ENCODE results near the gene GCLC. TPM values are rescaled to one million over a fixed set of nuclear protein-coding genes. Genes with fewer than 3 reads are reported as not detected.

GCLC gene
- total RNA-seq, 1 experiment from 2014 or later, result 88.9 TPM

- Histone ChIP-seq H3K36me3 (ENCODE audit: control insufficient read depth, insufficient read depth, low read length) (no peaks in the 10 kb centered on the region; the same call in 1 of the 2 replicates), H3K27me3 (replicated peaks; ENCODE audit: control insufficient read depth, insufficient read depth, low read length) (no peaks in the 10 kb centered on the region), H3K9me3 (no peaks in the 10 kb centered on the region), H3K4me3 (ENCODE audit: low read depth, low read length) (no peak overlapping the region), H3K4me1 (no peaks in the 10 kb centered on the region)
- intact Hi-C loops (cut with micrococcal nuclease; ENCODE audit: unreplicated experiment), result no loop called here
- H3K4me1 Mint-ChIP-seq (ENCODE audit: low read depth, unreplicated experiment), result peaks cover 6% of the 10 kb centered on the region
- TF ChIP-seq CTCF (IDR thresholded peaks at IDR 0.05; ENCODE audit: insufficient read depth in 1 of 2, low read depth in 1 of 2, low read length in 1 of 2, severe bottlenecking in 1 of 2, unreplicated experiment in 1 of 2), result no peak
- CTCF ChIA-PET, result interaction anchor here (1.1 kb wide), 1 partner anchor 149 kb away, joined by 3 read pairs; no protein-coding TSS in a partner anchor
- no peaks in the 10 kb centered on the region for H3K27me3 Mint-ChIP-seq (ENCODE audit: insufficient read depth, unreplicated experiment)
- no TSS peak for BruUV-seq (replicated peaks)
- POLR2A ChIA-PET, result no interaction called here
- no peak overlapping the region for H3K4me3 Mint-ChIP-seq (ENCODE audit: unreplicated experiment)
- no peaks in the 10 kb centered on the region for H3K9me3 Mint-ChIP-seq (ENCODE audit: unreplicated experiment)
- H3K36me3 Mint-ChIP-seq (ENCODE audit: insufficient read depth, unreplicated experiment), result peaks cover 62% of the 10 kb centered on the region
- H3K27ac Mint-ChIP-seq (ENCODE audit: unreplicated experiment), result no peak overlapping the region
- DNase-seq, result no peak
Observed at GRCh38 chr6:53503060-53503459, 41.8 kb downstream of the GCLC start.

DNA sequence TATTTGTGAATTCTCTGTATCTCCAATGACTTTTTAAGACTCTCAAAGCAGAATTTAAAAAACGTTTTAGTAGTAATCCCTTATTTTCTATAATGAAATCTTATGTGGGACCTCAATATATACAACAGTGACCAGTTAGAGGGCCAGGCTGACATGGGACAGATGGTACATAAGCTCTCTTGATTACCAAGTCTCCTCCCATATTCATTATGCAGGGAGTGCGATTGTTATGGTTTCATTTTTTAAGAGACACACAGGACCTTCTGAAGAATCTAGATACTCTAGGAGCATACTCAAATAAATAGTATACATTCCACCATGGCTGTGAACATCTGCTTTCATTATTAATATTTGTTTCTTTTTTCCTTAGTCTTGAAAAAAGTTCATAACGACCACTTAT, 43.5 kb downstream of the GCLC start:
- peaks cover 65% of the 10 kb centered on the region for H3K36me3 Mint-ChIP-seq (ENCODE audit: insufficient read depth, unreplicated experiment)
- POLR2A ChIA-PET, result no interaction called here
- BruUV-seq (replicated peaks), result no TSS peak

DNA sequence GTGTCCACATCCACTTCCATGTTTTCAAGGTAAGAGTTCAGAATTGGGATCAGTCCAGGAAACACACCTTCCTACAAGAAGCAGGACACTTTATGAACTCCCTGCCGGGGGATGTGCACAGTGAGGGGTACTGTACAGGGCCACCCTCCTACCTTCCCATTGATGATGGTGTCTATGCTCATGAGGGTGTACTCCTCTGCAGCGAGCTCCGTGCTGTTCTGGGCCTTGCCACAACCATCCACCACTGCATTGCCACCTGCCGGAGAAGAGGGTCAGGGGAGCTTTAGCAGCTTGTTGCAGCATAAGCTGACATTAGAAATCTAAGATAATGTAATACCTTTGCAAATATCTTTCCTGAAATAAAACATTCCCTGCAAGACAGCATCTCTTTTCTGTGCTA, 44.8 kb downstream of the GCLC start:
- intact Hi-C loops (cut with micrococcal nuclease; ENCODE audit: unreplicated experiment), result no loop called here
- no peaks in the 10 kb centered on the region for H3K9me3 ChIP-seq
- BruUV-seq (replicated peaks), result no TSS peak
- Mint-ChIP-seq H3K27me3 (ENCODE audit: insufficient read depth, unreplicated experiment) (no peaks in the 10 kb centered on the region), H3K9me3 (ENCODE audit: unreplicated experiment) (no peaks in the 10 kb centered on the region), H3K4me1 (ENCODE audit: low read depth, unreplicated experiment) (peaks cover 6% of the 10 kb centered on the region), H3K4me3 (ENCODE audit: unreplicated experiment) (no peak overlapping the region), H3K36me3 (ENCODE audit: insufficient read depth, unreplicated experiment) (peaks cover 55% of the 10 kb centered on the region), H3K27ac (ENCODE audit: unreplicated experiment) (no peak overlapping the region)
- POLR2A ChIA-PET, result no interaction called here
- DNase-seq, result no peak
- no peaks in the 10 kb centered on the region for H3K4me1 ChIP-seq
- CTCF ChIA-PET, result interaction anchor here (0.8 to 1.1 kb wide), 2 partner anchors 142 to 219 kb away, joined by 3 read pairs; no protein-coding TSS in a partner anchor
- TF ChIP-seq CTCF (IDR thresholded peaks at IDR 0.05; ENCODE audit: insufficient read depth in 1 of 2, low read depth in 1 of 2, low read length in 1 of 2, severe bottlenecking in 1 of 2, unreplicated experiment in 1 of 2), result no peak
- H3K36me3 ChIP-seq (ENCODE audit: control insufficient read depth, insufficient read depth, low read length), result no peaks in the 10 kb centered on the region; the same call in 1 of the 2 replicates
- no peaks in the 10 kb centered on the region for H3K27me3 ChIP-seq (replicated peaks; ENCODE audit: control insufficient read depth, insufficient read depth, low read length)
- no peak overlapping the region for H3K4me3 ChIP-seq (ENCODE audit: low read depth, low read length)

More for the DNA sequence above, 43.5 kb downstream of the GCLC start:
- no peaks in the 10 kb centered on the region for H3K27me3 Mint-ChIP-seq (ENCODE audit: insufficient read depth, unreplicated experiment)
- no peak overlapping the region for H3K27ac Mint-ChIP-seq (ENCODE audit: unreplicated experiment)
- no peaks in the 10 kb centered on the region for H3K4me1 ChIP-seq
- no peaks in the 10 kb centered on the region for H3K27me3 ChIP-seq (replicated peaks; ENCODE audit: control insufficient read depth, insufficient read depth, low read length)
- no peak for TF ChIP-seq CTCF (IDR thresholded peaks at IDR 0.05; ENCODE audit: insufficient read depth in 1 of 2, low read depth in 1 of 2, low read length in 1 of 2, severe bottlenecking in 1 of 2, unreplicated experiment in 1 of 2)
- no peak overlapping the region for H3K4me3 Mint-ChIP-seq (ENCODE audit: unreplicated experiment)
- H3K9me3 ChIP-seq, result no peaks in the 10 kb centered on the region
- CTCF ChIA-PET, result no interaction called here
- no peak overlapping the region for H3K4me3 ChIP-seq (ENCODE audit: low read depth, low read length)
- no peaks in the 10 kb centered on the region; the same call in 1 of the 2 replicates for H3K36me3 ChIP-seq (ENCODE audit: control insufficient read depth, insufficient read depth, low read length)
- H3K4me1 Mint-ChIP-seq (ENCODE audit: low read depth, unreplicated experiment), result peaks cover 6% of the 10 kb centered on the region
- DNase-seq, result no peak
- intact Hi-C loops (cut with micrococcal nuclease; ENCODE audit: unreplicated experiment), result no loop called here
- no peaks in the 10 kb centered on the region for H3K9me3 Mint-ChIP-seq (ENCODE audit: unreplicated experiment)
